ENCODE results near the gene SLC5A6. TPM values are rescaled to one million over a fixed set of nuclear protein-coding genes. Genes with fewer than 3 reads are reported as not detected.

SLC5A6 gene
- total RNA-seq, 1 experiment from 2014 or later, result 122 TPM

DNA sequence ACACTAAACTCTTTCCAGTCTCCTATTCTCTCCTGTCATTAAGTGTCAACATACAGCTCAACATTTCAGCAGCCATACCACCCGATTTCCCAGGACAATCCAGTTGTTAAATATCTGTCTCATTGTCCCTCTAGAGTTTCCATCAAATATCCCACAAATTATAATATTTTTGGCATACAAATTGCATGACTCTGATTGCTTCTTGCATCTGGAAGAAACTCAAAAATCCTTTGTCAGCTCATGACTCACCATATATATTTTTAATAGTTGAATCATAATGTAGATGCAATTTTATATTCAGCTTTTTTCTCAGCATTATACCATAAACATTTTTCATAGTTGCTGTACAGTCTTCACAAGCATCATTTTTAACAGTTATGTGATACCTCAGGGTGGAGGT lies 43.6 kb upstream of the SLC5A6 start:
- no peak overlapping the region for H2BK5ac ChIP-seq (ENCODE audit: insufficient read length, low read length)
- H3K23me2 ChIP-seq (ENCODE audit: insufficient read length, low read depth, low read length, poor library complexity, severe bottlenecking), result no peaks in the 10 kb centered on the region
- peaks cover under 1% of the 10 kb centered on the region; the same call in 1 of the 2 replicates for H3K27me3 ChIP-seq (ENCODE audit: insufficient read depth, low read length)
- peaks cover 12 to 15% of the 10 kb centered on the region in 2 experiments for H3K4me1 Mint-ChIP-seq
- no peak overlapping the region for H3K23ac ChIP-seq (ENCODE audit: insufficient read length, low read depth, low read length)
- H3K9me3 Mint-ChIP-seq, result no peaks in the 10 kb centered on the region
- H3K9ac ChIP-seq (ENCODE audit: extremely low read depth, insufficient read length, low read length), result no peak overlapping the region
- no peaks in the 10 kb centered on the region for H3K4me1 ChIP-seq (ENCODE audit: insufficient read depth, low read length)
- no peaks in the 10 kb centered on the region for H4K20me1 ChIP-seq (ENCODE audit: control insufficient read depth, insufficient read depth, insufficient read length)
- no peak overlapping the region for H3K27ac Mint-ChIP-seq
- no peak overlapping the region for H2BK12ac ChIP-seq (ENCODE audit: insufficient read length, low read depth, low read length)
- H3K36me3 Mint-ChIP-seq (ENCODE audit: insufficient read depth in 1 of 3, low read depth in 3 of 3), result no peaks in the 10 kb centered on the region
- H2BK15ac ChIP-seq (ENCODE audit: low read depth, low read length), result no peak overlapping the region
- no CpG with 5 or more reads among the region's 1 CpG for WGBS (ENCODE audit: extremely low coverage, insufficient read length, low lambda C conversion rate)
- H3K9me3 ChIP-seq (ENCODE audit: control insufficient read depth, low read depth, low read length), result no peaks in the 10 kb centered on the region
- H3K18ac ChIP-seq (ENCODE audit: insufficient read length, low read depth, low read length), result no peak overlapping the region
- H2AK5ac ChIP-seq (ENCODE audit: insufficient read length, low read length), result no peak overlapping the region
- no peak overlapping the region for H4K8ac ChIP-seq (replicated peaks; ENCODE audit: insufficient read length, low read depth, low read length)
- no peak overlapping the region for H4K91ac ChIP-seq (ENCODE audit: insufficient read length, low read depth, low read length)
- H3K79me2 ChIP-seq (ENCODE audit: insufficient read depth, low read length), result no peaks in the 10 kb centered on the region
- no peak for DNase-seq
- no peak overlapping the region for H2BK120ac ChIP-seq (ENCODE audit: low read depth, low read length, poor library complexity, severe bottlenecking)
- no peak overlapping the region for H3K4me2 ChIP-seq (ENCODE audit: insufficient read depth, insufficient read length, low read length)
- no peak overlapping the region for H3K56ac ChIP-seq (ENCODE audit: insufficient read length, low read depth, low read length)
- no peaks in the 10 kb centered on the region for H3K79me1 ChIP-seq (ENCODE audit: insufficient read depth, low read depth, low read length, poor library complexity, severe bottlenecking)
- no peak overlapping the region for H2AFZ ChIP-seq (ENCODE audit: low read length)
- no peak overlapping the region for H2BK20ac ChIP-seq (ENCODE audit: low read depth, low read length, poor library complexity, severe bottlenecking)
- H3T11ph ChIP-seq (ENCODE audit: low read length), result no peak overlapping the region
- no peak overlapping the region for H4K5ac ChIP-seq (ENCODE audit: insufficient read length, low read depth, low read length)
- H3K14ac ChIP-seq (ENCODE audit: insufficient read depth, low read length), result no peak overlapping the region
- H3K27ac ChIP-seq (ENCODE audit: insufficient read length, low read depth, low read length), result no peak overlapping the region
- no peak for TF ChIP-seq CTCF (conservative IDR thresholded peaks at IDR 0.05)
- H3K4ac ChIP-seq (ENCODE audit: low read depth, low read length), result no peak overlapping the region
- H3K4me3 Mint-ChIP-seq, result no peak overlapping the region
- H3K27me3 Mint-ChIP-seq (ENCODE audit: low read depth), result peaks cover 65% of the 10 kb centered on the region
